ENCODE results near the gene MAB21L3. TPM values are rescaled to one million over a fixed set of nuclear protein-coding genes. Genes with fewer than 3 reads are reported as not detected.

The MAB21L3 gene
- total RNA-seq, 1 donor from 2014 or later, result not detected

DNA sequence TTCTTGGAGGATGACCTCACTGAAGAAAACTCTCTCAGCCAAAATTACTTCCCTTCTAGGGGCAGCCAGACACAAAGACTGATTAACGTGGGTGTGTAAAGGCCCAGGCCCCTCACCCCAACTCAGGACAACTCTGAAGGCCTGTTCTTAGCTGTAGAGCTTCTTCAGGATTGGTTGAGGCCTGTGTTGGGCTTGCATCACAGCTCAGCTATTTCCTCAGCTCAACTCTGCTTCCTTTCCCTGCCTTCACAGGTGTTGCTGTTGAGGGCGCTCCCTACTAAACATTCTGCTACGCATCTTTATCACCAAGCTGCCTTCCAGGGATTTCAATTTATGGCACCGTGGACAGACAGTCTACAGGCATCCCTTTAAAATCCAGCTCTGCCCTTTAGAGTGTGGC, 36.8 kb downstream of the MAB21L3 start:
- H3K36me3 ChIP-seq, result no peaks in the 10 kb centered on the region
- Mint-ChIP-seq H3K27ac (no peak overlapping the region), H3K4me3 (no peak overlapping the region), H3K36me3 (peaks cover 3% of the 10 kb centered on the region), H3K4me1 (peaks cover 22% of the 10 kb centered on the region), H3K27me3 (ENCODE audit: insufficient read depth, low read depth) (peaks cover 3% of the 10 kb centered on the region), H3K9me3 (peaks cover 27% of the 10 kb centered on the region)
- H3K9ac ChIP-seq, result no peak overlapping the region
- H3K27me3 ChIP-seq, result peaks cover 15% of the 10 kb centered on the region
- H3F3A ChIP-seq (ENCODE audit: low read depth), result no peaks in the 10 kb centered on the region
- no peak for DNase-seq (ENCODE audit: low spot score)
- peaks cover 5% of the 10 kb centered on the region for H3K9me3 ChIP-seq (ENCODE audit: low read depth)
- no peak overlapping the region for H3K27ac ChIP-seq
- no peaks in the 10 kb centered on the region for H3K79me2 ChIP-seq (ENCODE audit: low read depth)
- H3K4me1 ChIP-seq, result no peaks in the 10 kb centered on the region
- H3K4me3 ChIP-seq, result no peak overlapping the region
- no peak overlapping the region for H3K4me2 ChIP-seq
- peak overlapping the region; percentile 2 for H2AFZ ChIP-seq (replicated peaks)
- no peaks in the 10 kb centered on the region for H4K20me1 ChIP-seq (ENCODE audit: low read depth)
- TF ChIP-seq EZH2phosphoT487 (IDR thresholded peaks at IDR 0.05) (no peak), EZH2 (IDR thresholded peaks at IDR 0.05) (no peak)
- TF ChIP-seq, protein P1, sequence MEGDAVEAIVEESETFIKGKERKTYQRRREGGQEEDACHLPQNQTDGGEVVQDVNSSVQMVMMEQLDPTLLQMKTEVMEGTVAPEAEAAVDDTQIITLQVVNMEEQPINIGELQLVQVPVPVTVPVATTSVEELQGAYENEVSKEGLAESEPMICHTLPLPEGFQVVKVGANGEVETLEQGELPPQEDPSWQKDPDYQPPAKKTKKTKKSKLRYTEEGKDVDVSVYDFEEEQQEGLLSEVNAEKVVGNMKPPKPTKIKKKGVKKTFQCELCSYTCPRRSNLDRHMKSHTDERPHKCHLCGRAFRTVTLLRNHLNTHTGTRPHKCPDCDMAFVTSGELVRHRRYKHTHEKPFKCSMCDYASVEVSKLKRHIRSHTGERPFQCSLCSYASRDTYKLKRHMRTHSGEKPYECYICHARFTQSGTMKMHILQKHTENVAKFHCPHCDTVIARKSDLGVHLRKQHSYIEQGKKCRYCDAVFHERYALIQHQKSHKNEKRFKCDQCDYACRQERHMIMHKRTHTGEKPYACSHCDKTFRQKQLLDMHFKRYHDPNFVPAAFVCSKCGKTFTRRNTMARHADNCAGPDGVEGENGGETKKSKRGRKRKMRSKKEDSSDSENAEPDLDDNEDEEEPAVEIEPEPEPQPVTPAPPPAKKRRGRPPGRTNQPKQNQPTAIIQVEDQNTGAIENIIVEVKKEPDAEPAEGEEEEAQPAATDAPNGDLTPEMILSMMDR (IDR thresholded peaks at IDR 0.05), result no peak

DNA sequence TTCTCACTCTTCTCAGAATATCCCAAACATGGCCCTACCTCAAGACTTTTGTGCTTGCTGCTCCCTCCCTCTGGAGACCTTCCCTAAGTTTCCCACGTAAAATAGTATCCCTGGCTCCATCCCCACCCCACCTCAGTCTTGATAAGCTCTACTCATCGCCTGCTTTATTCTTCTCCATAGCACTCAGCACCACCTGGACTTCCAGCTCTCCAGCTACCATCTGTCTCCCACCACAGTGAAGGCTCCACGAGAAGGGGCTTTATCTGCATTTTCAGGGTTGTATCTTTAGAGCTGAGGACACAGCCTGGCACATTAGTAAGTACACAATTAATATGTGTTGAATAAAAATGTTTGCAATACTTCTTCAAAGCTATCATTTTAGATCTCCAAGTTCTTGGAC, 37.8 kb downstream of the MAB21L3 start:
- peaks cover 4% of the 10 kb centered on the region for H3K27me3 Mint-ChIP-seq (ENCODE audit: insufficient read depth, low read depth)
- no peak for DNase-seq (ENCODE audit: low spot score)
- no peak overlapping the region for H3K27ac Mint-ChIP-seq
- H3K9ac ChIP-seq, result no peak overlapping the region
- H3K9me3 ChIP-seq (ENCODE audit: low read depth), result peaks cover 4% of the 10 kb centered on the region
- H3K27ac ChIP-seq, result no peak overlapping the region
- H3K79me2 ChIP-seq (ENCODE audit: low read depth), result no peaks in the 10 kb centered on the region
- peaks cover 15% of the 10 kb centered on the region for H3K27me3 ChIP-seq
- H3K9me3 Mint-ChIP-seq, result peaks cover 24% of the 10 kb centered on the region
- no peak overlapping the region for H3K4me3 Mint-ChIP-seq
- H3K4me1 Mint-ChIP-seq, result peaks cover 22% of the 10 kb centered on the region
- H3K4me1 ChIP-seq, result no peaks in the 10 kb centered on the region
- H3K36me3 Mint-ChIP-seq, result peaks cover 3% of the 10 kb centered on the region
- H4K20me1 ChIP-seq (ENCODE audit: low read depth), result no peaks in the 10 kb centered on the region
- H3K36me3 ChIP-seq, result no peaks in the 10 kb centered on the region
- TF ChIP-seq, protein P1 (IDR thresholded peaks at IDR 0.05), result no peak
- TF ChIP-seq EZH2phosphoT487 (IDR thresholded peaks at IDR 0.05) (no peak), EZH2 (IDR thresholded peaks at IDR 0.05) (no peak)
- no peaks in the 10 kb centered on the region for H3F3A ChIP-seq (ENCODE audit: low read depth)
- no peak overlapping the region for H2AFZ ChIP-seq (replicated peaks)
- H3K4me2 ChIP-seq, result no peak overlapping the region
- H3K4me3 ChIP-seq, result no peak overlapping the region

DNA sequence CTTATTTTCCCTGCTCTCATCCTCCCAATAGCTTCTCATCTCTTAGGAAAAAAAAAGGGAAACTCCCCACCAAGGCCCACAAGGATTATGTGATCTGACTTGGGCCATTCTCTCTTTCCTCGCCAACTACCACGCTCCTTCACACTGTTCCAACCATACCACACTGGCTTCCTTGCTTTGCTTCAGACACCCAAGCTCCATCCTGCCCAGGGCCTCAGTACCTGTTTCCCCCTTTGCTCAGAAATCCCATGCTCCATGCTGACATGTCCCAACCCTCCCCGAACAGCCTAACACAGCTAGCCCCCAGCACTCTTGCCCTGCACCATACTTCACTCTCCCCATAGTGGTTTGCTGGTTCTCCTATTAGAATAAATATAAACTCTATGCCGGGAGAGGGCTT, 39.2 kb downstream of the MAB21L3 start:
- Mint-ChIP-seq H3K36me3 (peaks cover 3% of the 10 kb centered on the region), H3K4me1 (peaks cover 22% of the 10 kb centered on the region), H3K4me3 (no peak overlapping the region), H3K27me3 (ENCODE audit: insufficient read depth, low read depth) (peaks cover 4% of the 10 kb centered on the region), H3K9me3 (peaks cover 12% of the 10 kb centered on the region), H3K27ac (no peak overlapping the region)
- no peaks in the 10 kb centered on the region for H3K79me2 ChIP-seq (ENCODE audit: low read depth)
- peaks cover 15% of the 10 kb centered on the region for H3K27me3 ChIP-seq
- no peaks in the 10 kb centered on the region for H3K36me3 ChIP-seq
- no peak overlapping the region for H3K4me2 ChIP-seq
- H3K4me3 ChIP-seq, result no peak overlapping the region
- no peaks in the 10 kb centered on the region for H3K9me3 ChIP-seq (ENCODE audit: low read depth)
- H3K9ac ChIP-seq, result no peak overlapping the region
- DNase-seq (ENCODE audit: low spot score), result no peak
- no peaks in the 10 kb centered on the region for H3F3A ChIP-seq (ENCODE audit: low read depth)
- TF ChIP-seq, protein P1 (IDR thresholded peaks at IDR 0.05), result no peak
- H3K4me1 ChIP-seq, result no peaks in the 10 kb centered on the region
- no peak overlapping the region for H2AFZ ChIP-seq (replicated peaks)
- no peak overlapping the region for H3K27ac ChIP-seq
- no peaks in the 10 kb centered on the region for H4K20me1 ChIP-seq (ENCODE audit: low read depth)
